HG02571 (cell line): ENCODE data around the gene MAD2L2.

ENCODE experiments used
- ATAC-seq: cut with Tn5 transposase; IDR thresholded peaks from one replicate; pipeline ENCODE4 v1.9.1; 2021; ENCODE audit warnings: mild to moderate bottlenecking, moderate library complexity; ENCODE audit not compliant: unreplicated experiment

The MAD2L2 gene

GRCh38 chr1:11705596-11705995, 24.6 kb upstream of the MAD2L2 start:
- ATAC-seq, result no peak

DNA sequence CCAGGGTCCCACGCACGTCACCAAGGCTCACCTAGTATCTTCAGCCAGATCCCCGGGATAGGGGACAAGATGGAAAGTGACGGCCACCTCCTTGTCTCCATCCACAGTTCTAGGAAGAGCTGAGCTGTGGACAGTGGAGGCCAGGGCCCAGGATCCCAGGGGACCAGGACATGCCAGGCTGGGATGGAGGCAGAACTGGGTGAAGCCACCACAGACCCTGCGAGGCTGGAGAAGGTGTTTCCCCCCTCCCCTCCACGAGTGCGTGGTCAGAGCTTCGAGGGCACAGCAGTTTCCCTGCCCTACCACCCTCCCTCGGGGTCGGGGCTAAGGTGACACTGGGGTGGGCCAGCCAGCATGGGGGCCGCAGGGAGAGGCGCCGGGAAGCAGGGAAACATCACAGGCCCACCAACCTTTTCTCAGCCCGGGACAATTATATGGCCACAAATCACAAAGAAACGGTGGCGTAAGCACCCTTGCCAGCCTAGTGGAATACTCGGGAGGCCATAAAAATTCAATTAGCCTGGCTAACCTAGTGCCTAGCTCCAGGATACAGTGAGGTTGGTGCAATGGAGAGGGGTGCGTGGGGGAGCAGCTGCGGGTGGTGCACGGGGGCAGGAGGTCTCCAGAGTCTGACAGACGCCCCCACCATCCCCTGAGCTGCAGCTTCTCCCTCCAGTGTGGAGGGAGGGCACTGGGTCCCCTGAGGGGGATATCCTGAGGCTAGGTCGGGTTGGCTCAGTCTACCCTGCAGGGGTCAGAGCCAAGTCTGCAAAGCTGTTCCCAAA, 23.9 kb upstream of the MAD2L2 start:
- no peak for ATAC-seq

GRCh38 chr1:11704194-11704529, 23.2 kb upstream of the MAD2L2 start:
- ATAC-seq, result no peak

DNA sequence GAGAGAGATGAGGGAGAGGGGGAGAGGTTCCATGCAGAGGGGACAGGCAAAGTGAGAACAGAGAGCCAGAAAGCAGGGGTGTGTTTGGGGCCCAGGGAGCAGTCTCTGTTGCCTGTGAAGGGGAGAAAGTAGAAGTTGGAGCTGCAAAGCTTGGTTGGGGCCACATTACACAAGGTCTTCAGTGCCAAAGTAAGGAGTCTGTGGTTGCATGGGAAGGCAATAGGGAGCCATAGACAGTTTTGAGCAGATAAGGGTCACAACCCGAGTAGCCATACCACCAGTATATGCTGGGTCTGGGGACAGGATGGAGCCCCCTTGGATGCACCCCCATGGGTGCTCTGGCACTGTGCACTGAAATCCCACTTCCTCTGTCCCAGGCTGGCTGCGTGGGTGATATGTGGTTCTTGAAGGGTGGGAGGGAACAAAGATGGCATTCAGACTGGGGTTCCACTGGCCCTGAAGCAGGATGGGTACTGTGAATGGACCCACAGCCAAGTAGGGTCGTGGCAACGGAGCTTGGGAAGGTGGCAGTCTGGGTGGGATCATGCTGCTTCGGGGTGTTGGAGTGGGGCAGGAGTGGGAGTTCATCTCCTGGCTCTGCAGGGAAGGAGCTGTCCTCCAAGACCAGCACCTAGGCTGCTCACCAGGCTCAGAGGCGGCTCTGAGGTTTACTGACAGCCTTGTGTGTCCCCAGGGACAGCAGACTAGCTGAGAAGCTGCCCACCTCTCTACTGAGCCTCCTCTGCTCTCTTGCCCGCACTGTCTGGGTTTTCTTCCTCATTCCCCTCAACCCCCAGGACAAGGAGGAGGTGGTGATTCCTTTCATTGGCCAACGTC, 22.6 kb upstream of the MAD2L2 start:
- no peak for ATAC-seq

DNA sequence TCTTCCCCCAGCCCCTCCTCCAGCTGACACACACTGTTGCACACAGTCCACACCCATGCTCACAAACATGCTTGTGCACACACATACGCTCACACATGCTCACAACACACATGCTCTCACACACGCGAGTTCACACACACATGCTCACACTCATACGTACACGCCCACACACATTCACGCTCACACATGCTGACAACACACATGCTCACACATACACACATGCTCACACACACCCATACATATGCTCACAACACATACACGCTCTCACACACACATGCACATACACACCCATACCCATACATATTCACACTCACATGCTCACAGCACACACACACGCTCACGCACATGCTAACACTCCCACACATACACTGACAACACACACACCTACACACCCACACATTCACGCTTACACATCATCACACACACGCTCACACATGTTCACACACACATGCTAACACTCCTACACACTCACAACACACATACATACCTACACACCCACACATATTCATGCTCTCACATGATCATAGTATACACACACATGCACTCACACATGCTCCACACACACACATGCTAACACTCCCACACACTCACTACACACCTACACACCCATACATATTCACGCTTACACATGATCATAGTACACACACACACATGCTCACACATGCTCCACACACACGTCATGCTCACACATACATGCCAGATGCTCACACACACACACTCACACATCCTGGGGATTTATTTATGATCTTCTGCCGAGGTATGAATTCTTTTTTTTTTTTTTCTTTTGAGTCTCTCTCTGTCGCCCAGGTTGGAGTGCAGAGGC, 21.2 kb upstream of the MAD2L2 start:
- no peak for ATAC-seq

- ATAC-seq, result no peak
Observed at GRCh38 chr1:11701551-11701961, 20.6 kb upstream of the MAD2L2 start.

DNA sequence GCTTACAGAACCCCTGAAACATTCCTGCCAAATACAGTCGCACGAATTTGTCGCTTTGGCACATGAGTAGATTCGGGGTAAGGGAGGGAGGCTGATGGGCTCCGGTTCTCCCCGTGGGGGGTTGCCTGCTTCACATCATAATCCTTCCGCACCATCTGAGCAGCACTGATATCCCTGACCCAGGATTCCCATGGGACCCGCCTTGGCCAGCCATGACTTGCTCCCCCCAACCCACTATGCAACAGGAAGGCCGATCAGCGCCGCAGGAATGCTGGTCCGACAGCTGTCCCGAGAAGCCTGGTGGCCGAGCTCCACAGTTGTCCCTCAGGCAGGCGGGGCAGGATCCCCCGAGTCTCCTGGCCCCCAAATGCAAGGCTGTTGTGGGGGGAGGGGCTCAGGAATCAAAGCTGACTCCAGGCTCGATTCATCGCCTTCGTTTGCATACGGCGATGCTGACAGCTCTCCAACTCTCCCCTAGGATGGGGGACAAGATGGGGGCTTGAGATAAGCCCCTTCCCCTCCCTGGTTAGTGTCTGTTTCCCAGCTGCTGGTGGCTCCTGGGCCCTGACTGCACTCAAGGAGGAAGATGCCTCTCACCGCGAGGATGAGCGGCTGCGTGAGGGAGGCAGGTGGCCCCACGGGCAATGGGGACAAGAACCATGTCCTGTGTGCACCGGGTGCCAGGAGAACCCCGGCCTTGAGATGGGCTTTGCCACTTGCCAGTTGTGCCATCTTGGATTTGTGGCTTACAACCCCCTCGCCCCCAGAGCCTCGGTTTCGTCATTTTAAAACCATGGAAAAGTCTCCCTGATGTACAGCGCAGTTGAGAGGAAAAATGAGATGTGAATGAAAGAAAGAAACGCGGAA, 19.9 kb upstream of the MAD2L2 start:
- no peak for ATAC-seq

DNA sequence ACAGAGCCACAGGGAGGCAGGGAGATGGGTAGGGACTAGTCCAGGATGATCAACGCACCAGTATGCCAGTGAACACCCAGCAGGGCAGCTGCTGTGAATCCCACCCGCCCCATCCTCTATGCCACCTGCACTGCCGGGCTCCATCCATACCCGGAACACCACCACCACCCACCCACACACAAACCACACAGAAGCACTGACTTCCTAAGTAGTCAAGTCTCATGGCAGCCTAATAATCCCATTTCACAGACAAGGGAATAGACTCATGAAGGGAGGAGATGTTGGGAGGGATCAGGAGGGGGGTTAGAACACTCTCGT, 16.9 kb upstream of the MAD2L2 start:
- ATAC-seq, result no peak

GRCh38 chr1:11697188-11697892, 16.4 kb upstream of the MAD2L2 start:
- no peak for ATAC-seq

GRCh38 chr1:11695861-11696260, 14.9 kb upstream of the MAD2L2 start:
- no peak for ATAC-seq

- ATAC-seq, result no peak
Observed at GRCh38 chr1:11693917-11694316, 13.0 kb upstream of the MAD2L2 start.

DNA sequence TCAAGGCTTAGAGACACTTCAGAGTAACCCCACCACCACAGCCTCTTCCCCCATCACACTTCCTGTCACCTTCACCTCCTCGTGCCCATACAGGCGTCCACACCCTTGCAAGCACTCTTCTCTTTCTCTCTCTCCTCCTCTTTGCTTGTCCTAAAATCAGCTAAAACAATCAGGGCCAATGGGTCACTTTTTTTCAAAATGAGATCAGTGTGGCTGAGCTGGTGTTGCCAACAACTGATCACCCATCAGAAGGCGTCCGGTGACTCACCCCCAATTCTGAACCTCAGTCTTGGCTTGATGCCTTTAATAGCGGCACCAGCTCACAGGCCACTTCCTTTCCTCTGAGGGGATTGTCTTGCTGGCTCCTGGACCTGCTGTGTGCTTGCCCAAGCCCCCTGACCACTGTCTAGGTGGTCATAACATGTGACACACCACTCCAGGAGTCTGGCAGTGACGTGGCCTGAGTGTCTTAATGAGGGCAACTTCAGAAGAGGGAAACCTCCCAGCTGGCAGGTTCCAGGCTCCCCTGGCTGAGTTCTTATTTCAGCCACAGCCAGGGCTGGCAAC, 12.2 kb upstream of the MAD2L2 start:
- no peak for ATAC-seq

DNA sequence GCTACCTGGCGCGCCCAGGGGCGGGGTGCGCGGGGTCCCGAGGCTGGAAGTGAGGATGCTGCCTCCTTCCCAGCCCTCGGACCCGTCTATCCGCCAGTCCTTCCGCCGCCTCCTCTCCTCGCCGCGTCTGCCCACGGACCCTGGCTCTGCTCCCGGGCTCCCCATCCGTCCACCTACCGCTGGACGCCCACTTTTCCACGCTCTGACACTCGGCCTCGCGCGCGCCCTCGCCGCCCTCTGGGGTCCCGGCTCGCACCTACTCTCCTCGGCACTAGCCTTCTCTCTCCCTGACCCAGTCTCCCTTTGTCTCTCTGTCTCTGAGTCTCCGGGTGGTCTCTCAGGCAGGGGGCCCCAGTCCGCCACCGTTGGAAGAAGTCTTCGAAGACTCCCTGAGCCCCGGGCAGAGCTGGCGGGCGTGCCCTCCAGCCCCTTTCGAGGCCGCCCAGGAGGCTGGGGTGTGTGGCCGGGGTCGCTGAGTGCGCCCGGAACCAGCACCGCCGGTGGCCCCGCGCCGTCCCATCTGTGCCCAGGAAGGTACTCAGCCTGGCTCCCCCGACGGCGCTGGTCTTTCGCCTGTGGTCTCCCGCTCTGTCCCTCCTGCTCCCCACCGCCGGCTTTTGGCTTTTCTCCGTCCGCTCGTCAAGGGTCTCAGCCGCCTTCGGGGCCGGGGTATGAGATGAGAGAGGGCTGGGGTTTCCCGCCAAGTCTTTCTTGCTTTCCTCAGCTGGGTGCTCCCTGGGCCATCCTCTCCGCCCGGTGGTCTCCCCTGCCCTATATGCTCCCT, 11.2 kb upstream of the MAD2L2 start:
- no peak for ATAC-seq

GRCh38 chr1:11691302-11691914, 10.5 kb upstream of the MAD2L2 start, which contains the start of gene DRAXIN:
TSS of gene DRAXIN (plus strand) at chr1:11691710. CDS start at chr1:11706259, 14,549 bp downstream.
- no peak for ATAC-seq

GRCh38 chr1:11690397-11691301, 9.7 kb upstream of the MAD2L2 start:
- ATAC-seq, result no peak

GRCh38 chr1:11688506-11688905, 7.6 kb upstream of the MAD2L2 start:
- ATAC-seq, result no peak

DNA sequence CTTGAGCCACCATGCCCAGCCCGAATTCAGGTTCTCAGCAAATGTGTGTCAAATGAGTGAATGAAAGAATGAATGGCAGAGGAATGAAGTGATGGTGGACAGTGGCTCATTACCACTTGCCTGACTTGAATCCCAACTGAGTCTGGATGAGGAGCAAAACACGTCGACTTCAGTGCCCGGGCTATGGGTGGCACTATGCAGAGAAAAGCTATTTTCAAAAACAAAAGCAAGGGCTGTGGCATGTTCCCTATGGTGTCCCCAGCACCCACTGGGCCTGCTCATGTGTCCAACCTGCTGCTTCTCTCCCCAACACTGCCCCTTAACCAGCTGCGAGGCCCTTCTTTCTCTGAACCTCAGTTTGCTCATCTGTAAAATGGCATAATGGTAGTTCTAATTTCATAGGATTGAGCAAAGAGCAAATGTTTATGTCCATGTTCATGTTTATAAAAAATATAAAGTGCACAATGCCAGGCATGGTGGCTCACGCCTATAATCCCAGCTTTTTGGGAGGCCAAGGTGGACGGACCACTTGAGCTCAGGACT, 4.3 kb upstream of the MAD2L2 start:
- ATAC-seq, result no peak
